Chondrocyte (in vitro differentiated cells): ENCODE results near the gene CMTM3. TPM values are rescaled to one million over a fixed set of nuclear protein-coding genes. Genes with fewer than 3 reads are reported as not detected.

ENCODE experiments used
- DNase-seq: peaks from one replicate; pipeline ENCODE4 v3.0.0; 2021; ENCODE audit warnings: mixed read lengths, low spot score
- H3K27ac Mint-ChIP-seq: one replicate; pipeline ENCODE4 v1.8.0; 2021; ENCODE audit warnings: mild to moderate bottlenecking, moderate library complexity, mixed read lengths; ENCODE audit not compliant: unreplicated experiment
- H3K27me3 Mint-ChIP-seq: 2 replicates; pipeline ENCODE4 v1.8.0; 2021; ENCODE audit warnings: low read depth, mixed read lengths
- H3K36me3 Mint-ChIP-seq: 2 replicates; pipeline ENCODE4 v1.8.0; 2021; ENCODE audit warnings: low read depth, mixed read lengths
- H3K4me1 Mint-ChIP-seq: 2 replicates; pipeline ENCODE4 v1.8.0; 2021; ENCODE audit warnings: low read depth, mild to moderate bottlenecking, mixed read lengths
- H3K4me3 Mint-ChIP-seq: one replicate; pipeline ENCODE4 v1.8.0; 2021; ENCODE audit warnings: mild to moderate bottlenecking, moderate library complexity, mixed read lengths; ENCODE audit not compliant: unreplicated experiment
- H3K9me3 Mint-ChIP-seq: 2 replicates; pipeline ENCODE4 v1.8.0; 2021; ENCODE audit warnings: low read depth, mixed read lengths
- long read RNA-seq: library from polyadenylated mRNA; stranded (forward); transcript quantifications from one replicate; pipeline ENCODE4 v2.0.0, GENCODE V29; 2021
- total RNA-seq: library from RNA; stranded (reverse); gene quantifications from 3 replicates; pipeline ENCODE4 v1.2.1, GENCODE V29; 2021
- TF ChIP-seq, protein P1 (sequence below): fragments of 200-600 bp; sonication (generic); IDR thresholded peaks from 2 replicates; pipeline ENCODE4 v1.5.0; 2021; ENCODE audit warnings: antibody characterized with exemption, mild to moderate bottlenecking, moderate library complexity

The CMTM3 gene, protein sequence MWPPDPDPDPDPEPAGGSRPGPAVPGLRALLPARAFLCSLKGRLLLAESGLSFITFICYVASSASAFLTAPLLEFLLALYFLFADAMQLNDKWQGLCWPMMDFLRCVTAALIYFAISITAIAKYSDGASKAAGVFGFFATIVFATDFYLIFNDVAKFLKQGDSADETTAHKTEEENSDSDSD
- 76.5 to 77.8 TPM (median 77.6 TPM) in 3 replicates for total RNA-seq
- long read RNA-seq, transcript CMTM3-201 (6 exons, 2,159 nt), result minor isoform, 10 of 312 reads
- long read RNA-seq, transcript CMTM3-214 (5 exons, 1,934 nt), result major isoform, 151 of 312 reads
- long read RNA-seq, partial matches to known transcripts, result 2 of 312 reads
- long read RNA-seq, other reads (novel, unspliced or antisense), result 138 of 312 reads

DNA sequence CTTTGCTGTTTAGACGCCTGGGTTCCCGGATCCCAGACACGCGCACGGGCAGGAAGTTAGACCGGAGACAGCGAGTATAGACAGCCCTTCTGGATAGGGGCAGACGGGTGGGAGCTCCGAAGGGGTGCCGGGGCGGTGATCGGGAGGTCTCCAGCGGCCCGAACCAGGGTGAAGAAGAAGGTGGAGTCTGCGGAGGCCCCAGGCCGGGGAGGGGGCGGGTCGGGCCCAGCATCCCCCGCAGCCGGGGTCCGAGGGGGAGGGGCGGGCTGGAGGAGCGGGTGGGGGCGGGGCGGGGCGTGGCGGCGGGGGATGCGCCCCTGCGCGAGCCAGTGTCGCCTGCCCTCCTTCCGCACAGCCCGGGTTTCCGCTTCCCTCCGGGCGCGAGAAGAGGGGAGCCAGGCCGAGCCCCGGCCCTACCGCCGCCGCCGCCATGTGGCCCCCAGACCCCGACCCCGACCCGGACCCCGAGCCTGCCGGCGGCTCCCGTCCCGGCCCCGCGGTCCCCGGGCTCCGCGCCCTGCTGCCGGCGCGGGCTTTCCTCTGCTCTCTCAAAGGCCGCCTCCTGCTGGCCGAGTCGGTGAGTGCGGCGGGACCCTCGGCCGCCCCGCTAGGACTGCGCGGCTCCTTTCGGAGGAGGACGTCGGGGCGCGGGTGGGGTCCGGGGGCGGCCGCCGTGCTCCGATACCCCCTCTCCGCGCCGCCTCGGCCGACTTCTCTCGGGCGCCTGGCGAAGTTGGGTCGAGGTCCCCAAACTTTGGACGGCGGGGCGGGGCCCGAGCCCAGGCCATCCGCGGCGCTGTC is at the start of gene CMTM3:
Gene CMTM3, plus strand, starts transcription at position 329 of the 801 bp plus-strand sequence. Its CDS starts 102 bp downstream, at position 431.
- Mint-ChIP-seq H3K36me3 (peaks cover under 1% of the 10 kb centered on the region), H3K4me3 (peak within 1 kb of the TSS; percentile 96), H3K9me3 (no peaks in the 10 kb centered on the region), H3K4me1 (peaks cover 37% of the 10 kb centered on the region), H3K27ac (peak within 1 kb of the TSS; percentile 97), H3K27me3 (no peaks in the 10 kb centered on the region)
- TF ChIP-seq, protein P1, sequence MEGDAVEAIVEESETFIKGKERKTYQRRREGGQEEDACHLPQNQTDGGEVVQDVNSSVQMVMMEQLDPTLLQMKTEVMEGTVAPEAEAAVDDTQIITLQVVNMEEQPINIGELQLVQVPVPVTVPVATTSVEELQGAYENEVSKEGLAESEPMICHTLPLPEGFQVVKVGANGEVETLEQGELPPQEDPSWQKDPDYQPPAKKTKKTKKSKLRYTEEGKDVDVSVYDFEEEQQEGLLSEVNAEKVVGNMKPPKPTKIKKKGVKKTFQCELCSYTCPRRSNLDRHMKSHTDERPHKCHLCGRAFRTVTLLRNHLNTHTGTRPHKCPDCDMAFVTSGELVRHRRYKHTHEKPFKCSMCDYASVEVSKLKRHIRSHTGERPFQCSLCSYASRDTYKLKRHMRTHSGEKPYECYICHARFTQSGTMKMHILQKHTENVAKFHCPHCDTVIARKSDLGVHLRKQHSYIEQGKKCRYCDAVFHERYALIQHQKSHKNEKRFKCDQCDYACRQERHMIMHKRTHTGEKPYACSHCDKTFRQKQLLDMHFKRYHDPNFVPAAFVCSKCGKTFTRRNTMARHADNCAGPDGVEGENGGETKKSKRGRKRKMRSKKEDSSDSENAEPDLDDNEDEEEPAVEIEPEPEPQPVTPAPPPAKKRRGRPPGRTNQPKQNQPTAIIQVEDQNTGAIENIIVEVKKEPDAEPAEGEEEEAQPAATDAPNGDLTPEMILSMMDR, result peak; percentile 95
- DNase-seq, result no peak

DNA sequence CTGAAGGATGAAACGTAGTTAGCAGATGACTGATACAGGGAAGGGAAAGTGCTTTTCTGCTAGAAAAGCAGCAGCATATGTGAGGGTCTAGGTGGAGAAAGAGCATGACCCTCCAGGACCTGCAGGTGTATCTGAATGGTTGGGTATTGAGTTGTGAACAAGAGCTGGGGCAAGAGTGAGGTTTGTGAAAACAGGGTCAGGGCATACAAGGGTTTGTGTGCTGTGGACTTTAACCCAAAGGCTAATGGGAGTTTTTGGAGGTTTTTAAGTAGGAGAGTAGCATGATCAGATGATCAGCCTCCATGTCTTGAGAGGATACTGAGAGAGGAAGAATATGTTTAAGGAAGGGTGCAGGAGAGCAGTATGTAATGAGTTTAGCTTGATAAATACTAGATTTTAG is 44.4 kb upstream of the CMTM3 start:
- no peaks in the 10 kb centered on the region for H3K27me3 Mint-ChIP-seq
- no peak overlapping the region for H3K4me3 Mint-ChIP-seq
- no peaks in the 10 kb centered on the region for H3K9me3 Mint-ChIP-seq
- peaks cover 13% of the 10 kb centered on the region for H3K4me1 Mint-ChIP-seq
- no peak overlapping the region for H3K27ac Mint-ChIP-seq
- peaks cover 7% of the 10 kb centered on the region for H3K36me3 Mint-ChIP-seq
- no peak for DNase-seq
- TF ChIP-seq, protein P1, result no peak

DNA sequence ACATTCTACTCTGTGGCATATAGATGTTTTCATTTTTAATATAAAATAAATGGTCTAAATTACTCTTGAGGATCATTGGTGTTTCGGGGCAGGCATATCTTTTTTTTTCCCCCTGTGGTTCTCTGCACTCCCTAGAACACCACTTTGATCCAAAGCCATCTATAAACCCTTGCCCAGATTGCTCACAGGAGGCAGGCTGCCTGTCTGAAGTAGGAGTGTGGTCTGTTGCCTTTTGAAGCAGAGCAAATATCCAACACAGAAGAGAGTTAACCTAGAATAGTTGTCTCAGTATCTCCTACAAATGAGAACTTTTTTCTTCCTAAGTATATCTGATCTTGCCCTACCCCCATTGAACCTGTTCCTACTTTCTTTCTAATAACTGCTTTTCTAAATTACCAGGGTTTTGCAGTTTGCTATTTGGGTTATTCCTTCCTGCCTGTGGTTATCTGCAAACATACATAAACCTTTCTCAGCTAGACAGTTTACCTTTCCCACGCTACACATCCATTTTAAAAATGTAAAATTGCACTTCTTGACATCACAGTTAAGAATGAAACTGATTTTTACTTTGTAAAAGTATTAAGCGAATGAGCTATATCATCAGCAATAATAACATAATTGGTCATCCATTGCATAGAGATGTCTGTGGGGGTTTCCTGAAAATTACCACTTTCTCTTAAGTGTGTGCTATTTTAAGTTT is 43.0 kb upstream of the CMTM3 start:
- Mint-ChIP-seq H3K36me3 (peaks cover 8% of the 10 kb centered on the region), H3K27me3 (no peaks in the 10 kb centered on the region), H3K4me3 (no peak overlapping the region), H3K9me3 (no peaks in the 10 kb centered on the region), H3K27ac (peak overlapping the region; percentile 2), H3K4me1 (peaks cover 4% of the 10 kb centered on the region)
- TF ChIP-seq, protein P1, result no peak
- DNase-seq, result no peak

DNA sequence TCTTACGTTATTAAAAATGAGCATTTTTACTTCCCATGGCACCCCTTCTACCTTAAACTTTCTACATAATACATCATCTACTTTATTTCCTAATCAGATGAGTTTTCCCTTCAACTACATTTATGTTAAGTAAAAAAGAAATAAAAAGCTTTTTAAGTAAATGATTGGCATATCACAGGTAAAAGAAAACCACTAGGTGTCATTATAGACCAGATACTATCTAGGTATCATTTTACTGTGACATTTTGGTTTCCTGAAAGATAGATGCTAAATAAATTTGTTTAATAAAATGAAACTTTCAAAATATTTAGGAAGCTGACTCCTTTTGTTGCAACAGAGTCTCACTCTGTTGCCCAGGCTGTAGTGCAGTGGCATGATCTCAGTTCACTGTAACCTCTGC is 42.1 kb upstream of the CMTM3 start:
- H3K27ac Mint-ChIP-seq, result no peak overlapping the region
- TF ChIP-seq, protein P1, result peak; percentile 59
- no peak for DNase-seq
- H3K36me3 Mint-ChIP-seq, result peaks cover 11% of the 10 kb centered on the region
- no peaks in the 10 kb centered on the region for H3K9me3 Mint-ChIP-seq
- H3K4me1 Mint-ChIP-seq, result peaks cover 4% of the 10 kb centered on the region
- H3K4me3 Mint-ChIP-seq, result no peak overlapping the region
- H3K27me3 Mint-ChIP-seq, result no peaks in the 10 kb centered on the region

DNA sequence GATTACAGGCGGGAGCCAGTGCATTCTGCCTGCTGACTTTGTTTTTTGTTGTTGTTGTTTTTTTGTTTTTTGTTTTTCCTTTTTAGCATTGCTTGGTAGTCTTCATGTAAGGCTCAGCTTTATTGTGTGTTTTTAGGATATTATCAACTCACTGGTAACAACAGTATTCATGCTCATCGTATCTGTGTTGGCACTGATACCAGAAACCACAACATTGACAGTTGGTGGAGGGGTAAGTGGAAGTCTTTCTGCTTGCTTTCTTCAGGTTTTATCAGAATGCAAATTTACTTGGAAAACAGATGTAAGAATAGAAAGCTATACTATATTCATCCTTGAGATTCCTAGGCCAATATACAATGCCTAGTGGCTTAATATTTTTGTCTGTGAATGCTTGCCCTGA is 41.5 kb upstream of the CMTM3 start:
- Mint-ChIP-seq H3K27me3 (no peaks in the 10 kb centered on the region), H3K4me1 (peaks cover 10% of the 10 kb centered on the region), H3K27ac (no peak overlapping the region), H3K9me3 (no peaks in the 10 kb centered on the region), H3K36me3 (peaks cover 9% of the 10 kb centered on the region), H3K4me3 (no peak overlapping the region)
- DNase-seq, result no peak
- TF ChIP-seq, protein P1, result no peak
